OCI-LY3 (cell line): Measurements from ENCODE around the gene TLCD3B.
A peak's percentile ranks its signal among the peaks of the same experiment; 100 is the strongest.

ENCODE experiments used
- H2AFZ ChIP-seq: fragments of 200-600, 300-600 bp; shearing (Covaris generic); 2 replicates; pipeline ENCODE4 v1.6.0; 2014; ENCODE audit warnings: antibody characterized with exemption, low read depth, low read length
- H3K27ac ChIP-seq: fragments of 200-600, 300-600 bp; sonication (generic); 2 replicates; pipeline ENCODE4 v1.5.1; 2014; ENCODE audit warnings: mild to moderate bottlenecking, low read length, moderate library complexity, mixed read lengths
- H3K27me3 ChIP-seq: fragments of 200-600, 300-600 bp; sonication (generic); 2 replicates; pipeline ENCODE4 v1.6.1; 2014; ENCODE audit warnings: low read depth, low read length, mixed read lengths
- H3K36me3 ChIP-seq: fragments of 200-600, 300-600 bp; sonication (generic); replicated peaks from 2 replicates; pipeline ENCODE3; 2014; ENCODE audit warnings: low read depth, low read length, mixed read lengths
- H3K4me1 ChIP-seq: fragments of 300-600, 200-600 bp; sonication (generic); 2 replicates; pipeline ENCODE4 v1.6.1; 2014; ENCODE audit warnings: low read length, mixed read lengths
- H3K4me2 ChIP-seq: fragments of 200-600, 300-600 bp; sonication (generic); 2 replicates; pipeline ENCODE4 v1.6.1; 2014; ENCODE audit warnings: low read length, mixed read lengths
- H3K4me3 ChIP-seq: fragments of 300-600, 200-600 bp; sonication (generic); 2 replicates; pipeline ENCODE4 v1.5.1; 2014; ENCODE audit warnings: antibody characterized with exemption, mild to moderate bottlenecking, low read length, moderate library complexity
- H3K79me2 ChIP-seq: fragments of 300-600, 200-600 bp; shearing (Covaris generic); 2 replicates; pipeline ENCODE4 v1.6.1; 2014; ENCODE audit warnings: mild to moderate bottlenecking, low read length, mixed read lengths
- H3K9ac ChIP-seq: fragments of 300-600, 200-600 bp; shearing (Covaris generic); 2 replicates; pipeline ENCODE4 v1.6.0; 2014; ENCODE audit warnings: mild to moderate bottlenecking, low read length, moderate library complexity
- H3K9me3 ChIP-seq: fragments of 200-600, 300-600 bp; shearing (Covaris generic); 2 replicates; pipeline ENCODE4 v1.6.1; 2014; ENCODE audit warnings: low read length, mixed read lengths; ENCODE audit not compliant: insufficient read depth
- H4K20me1 ChIP-seq: fragments of 200-600, 300-600 bp; sonication (generic); 2 replicates; pipeline ENCODE4 v1.6.1; 2016; ENCODE audit warnings: low read length, mixed read lengths; ENCODE audit not compliant: insufficient read depth
- EZH2phosphoT487 ChIP-seq: fragments of 200-600 bp; shearing (Covaris generic); IDR thresholded peaks from 2 replicates; pipeline ENCODE4 v1.6.1; 2018; ENCODE audit warnings: antibody characterized with exemption, mixed run types, low read depth
- TF ChIP-seq, protein P1 (sequence below): fragments of 200-600, 300-600 bp; sonication (generic); IDR thresholded peaks from 2 replicates; pipeline ENCODE4 v1.5.1; 2014; ENCODE audit warnings: antibody characterized with exemption, low read length, low read depth

TLCD3B gene

DNA sequence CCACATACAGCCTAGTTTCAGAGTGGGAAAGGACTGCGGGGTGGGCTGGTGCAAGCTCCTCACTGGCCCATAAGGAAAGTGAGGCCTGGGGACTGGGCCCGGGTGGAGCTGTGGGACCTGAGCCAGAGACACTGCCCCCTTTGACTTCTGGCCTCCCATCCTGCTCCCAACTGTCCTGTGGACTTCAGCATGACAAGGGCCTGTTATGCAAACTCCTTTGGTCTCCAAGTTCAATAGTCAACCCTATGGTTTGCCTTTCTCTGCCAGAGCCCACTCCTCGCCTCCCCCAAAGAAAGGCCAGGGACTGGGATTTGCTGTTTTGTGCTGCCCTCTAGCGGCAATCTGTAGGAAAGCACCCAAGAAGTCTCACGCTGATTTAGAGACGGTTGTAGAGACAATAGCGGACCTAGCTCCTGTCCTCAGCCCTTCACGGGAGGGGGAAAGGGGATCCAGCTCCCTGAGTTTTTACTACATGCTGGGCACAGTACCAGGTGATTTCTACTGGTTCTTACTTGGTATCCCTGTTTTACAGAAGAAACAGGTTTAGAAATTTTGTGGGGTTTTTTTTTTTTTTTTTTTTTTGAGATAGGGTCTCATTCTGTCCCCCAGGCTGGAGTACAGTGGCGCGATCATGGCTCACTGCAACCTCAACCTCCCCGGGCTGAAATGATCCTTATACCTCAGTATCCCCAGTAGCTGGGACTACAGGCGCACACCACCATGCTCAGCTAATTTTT lies 1.2 kb upstream of the TLCD3B start:
- Histone ChIP-seq H3K27me3 (peaks cover 5% of the 10 kb centered on the region; the same call in 1 of the 2 replicates), H2AFZ (no peak overlapping the region), H3K27ac (no peak overlapping the region), H3K36me3 (no peaks in the 10 kb centered on the region), H3K4me3 (no peak overlapping the region), H3K79me2 (no peaks in the 10 kb centered on the region), H3K4me2 (0 out of 2 replicates have a peak overlapping the region, but pooled peaks have one; percentile 25), H3K9ac (no peak overlapping the region), H3K4me1 (peaks cover 9% of the 10 kb centered on the region), H4K20me1 (no peaks in the 10 kb centered on the region), H3K9me3 (no peaks in the 10 kb centered on the region)
- TF ChIP-seq, protein P1, sequence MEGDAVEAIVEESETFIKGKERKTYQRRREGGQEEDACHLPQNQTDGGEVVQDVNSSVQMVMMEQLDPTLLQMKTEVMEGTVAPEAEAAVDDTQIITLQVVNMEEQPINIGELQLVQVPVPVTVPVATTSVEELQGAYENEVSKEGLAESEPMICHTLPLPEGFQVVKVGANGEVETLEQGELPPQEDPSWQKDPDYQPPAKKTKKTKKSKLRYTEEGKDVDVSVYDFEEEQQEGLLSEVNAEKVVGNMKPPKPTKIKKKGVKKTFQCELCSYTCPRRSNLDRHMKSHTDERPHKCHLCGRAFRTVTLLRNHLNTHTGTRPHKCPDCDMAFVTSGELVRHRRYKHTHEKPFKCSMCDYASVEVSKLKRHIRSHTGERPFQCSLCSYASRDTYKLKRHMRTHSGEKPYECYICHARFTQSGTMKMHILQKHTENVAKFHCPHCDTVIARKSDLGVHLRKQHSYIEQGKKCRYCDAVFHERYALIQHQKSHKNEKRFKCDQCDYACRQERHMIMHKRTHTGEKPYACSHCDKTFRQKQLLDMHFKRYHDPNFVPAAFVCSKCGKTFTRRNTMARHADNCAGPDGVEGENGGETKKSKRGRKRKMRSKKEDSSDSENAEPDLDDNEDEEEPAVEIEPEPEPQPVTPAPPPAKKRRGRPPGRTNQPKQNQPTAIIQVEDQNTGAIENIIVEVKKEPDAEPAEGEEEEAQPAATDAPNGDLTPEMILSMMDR, result peak; percentile 95
- no peak for TF ChIP-seq EZH2phosphoT487

DNA sequence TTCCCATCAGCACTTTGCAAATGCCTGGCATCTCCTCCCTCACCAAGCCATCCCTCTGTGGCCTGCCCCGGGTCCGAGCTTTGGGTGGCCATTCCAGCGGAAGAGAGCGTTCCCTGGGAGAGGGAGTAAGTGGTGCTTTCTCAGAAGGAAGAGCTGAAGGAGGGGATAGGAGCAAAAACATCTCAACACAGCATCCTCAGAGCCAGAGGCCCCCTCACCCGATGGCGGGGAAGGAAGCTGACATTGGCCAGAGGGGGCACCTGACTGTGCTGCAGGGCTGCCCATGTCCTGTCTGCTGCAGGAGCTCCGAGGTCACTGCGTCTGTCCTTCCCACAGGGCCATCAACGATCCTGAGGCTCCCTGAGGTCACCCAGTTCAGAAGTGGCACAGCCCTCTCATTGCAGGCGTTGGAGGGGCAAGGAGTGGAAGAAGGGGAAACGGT lies 427 bp upstream of the TLCD3B start:
- Histone ChIP-seq H3K4me1 (peaks cover 9% of the 10 kb centered on the region), H3K79me2 (no peaks in the 10 kb centered on the region), H4K20me1 (no peaks in the 10 kb centered on the region), H3K4me3 (peak overlapping the region; percentile 61), H3K27me3 (peaks cover 9% of the 10 kb centered on the region; the same call in 1 of the 2 replicates), H3K36me3 (no peaks in the 10 kb centered on the region), H3K27ac (no peak overlapping the region), H3K4me2 (peak overlapping the region; percentile 61), H3K9me3 (no peaks in the 10 kb centered on the region), H3K9ac (no peak overlapping the region), H2AFZ (no peak overlapping the region)
- TF ChIP-seq, protein P1, result no peak
- TF ChIP-seq EZH2phosphoT487, result no peak

DNA sequence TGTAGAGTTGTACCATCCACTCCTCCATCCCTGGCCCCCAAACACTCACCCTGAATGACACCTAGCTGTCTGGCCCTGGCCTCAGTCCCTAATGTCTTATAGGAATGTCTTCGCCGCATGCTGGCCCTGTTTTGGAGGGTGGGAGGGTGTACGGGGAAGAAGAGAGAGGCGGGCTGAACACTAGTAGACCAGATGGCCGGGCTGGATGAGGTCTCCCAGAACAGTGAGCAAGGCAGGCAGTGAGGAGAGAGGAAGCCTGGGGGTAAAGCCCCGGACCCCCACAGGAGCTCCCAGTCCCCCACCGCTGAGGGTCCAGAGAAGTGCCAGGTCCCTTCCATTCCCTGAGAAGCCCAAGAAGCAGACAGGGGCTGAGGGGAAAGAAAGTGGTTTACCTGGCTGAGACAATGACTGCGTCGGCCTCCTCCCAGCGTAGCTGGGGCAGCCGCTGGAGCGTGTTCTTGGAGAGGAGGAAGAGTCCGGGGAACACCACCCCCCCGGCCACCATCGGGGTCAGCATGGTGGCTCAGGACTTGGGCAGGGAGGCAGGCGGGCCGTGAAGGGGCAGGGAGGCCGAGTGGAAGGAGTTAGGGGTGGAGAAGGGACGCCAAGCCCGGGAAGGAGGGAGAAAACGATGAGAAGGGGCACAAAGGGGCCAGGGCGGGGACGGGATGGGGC lies 923 bp downstream of the TLCD3B start:
- TF ChIP-seq, protein P1, result no peak
- no peak for TF ChIP-seq EZH2phosphoT487
- Histone ChIP-seq H3K9me3 (no peaks in the 10 kb centered on the region), H3K4me2 (no peak overlapping the region), H2AFZ (no peak overlapping the region), H3K4me1 (peaks cover 10% of the 10 kb centered on the region), H3K27me3 (peaks cover 16% of the 10 kb centered on the region; the same call in 1 of the 2 replicates), H3K9ac (no peak overlapping the region), H3K4me3 (no peak overlapping the region), H3K27ac (no peak overlapping the region), H3K36me3 (no peaks in the 10 kb centered on the region), H3K79me2 (no peaks in the 10 kb centered on the region), H4K20me1 (no peaks in the 10 kb centered on the region)

DNA sequence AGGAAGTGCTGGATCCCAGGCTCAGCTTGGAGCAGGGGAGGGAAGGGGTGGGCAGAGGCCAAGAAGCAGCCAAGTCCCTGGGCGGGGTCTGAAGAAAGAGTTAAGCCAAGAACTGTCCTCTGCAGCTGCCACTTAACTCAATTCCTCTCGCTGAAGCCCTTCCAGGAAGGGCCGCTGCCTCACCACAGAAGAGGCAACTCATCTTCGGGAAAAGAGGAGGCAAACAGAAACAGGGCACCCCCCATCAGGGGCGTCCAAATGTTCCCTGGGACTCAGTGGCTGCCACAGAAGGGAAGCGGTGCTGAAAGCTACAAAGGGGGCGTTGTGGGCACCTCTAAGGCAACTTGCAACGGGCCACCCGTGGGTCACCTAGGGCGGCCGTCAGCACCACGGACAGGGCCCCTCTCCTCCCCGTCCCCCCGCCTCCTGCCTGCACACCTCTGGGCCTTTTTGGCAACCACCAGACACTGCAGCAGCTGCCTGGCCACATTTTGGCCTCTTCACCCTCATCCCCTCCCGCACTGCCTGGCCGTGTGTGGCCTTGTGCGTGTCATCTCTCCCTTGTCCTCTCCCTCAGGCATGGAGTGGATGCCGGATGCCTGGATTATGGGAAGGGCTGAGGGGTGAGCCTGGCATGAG lies 2.5 kb downstream of the TLCD3B start:
- H3K9me3 ChIP-seq, result no peaks in the 10 kb centered on the region
- no peak overlapping the region for H3K9ac ChIP-seq
- H2AFZ ChIP-seq, result no peak overlapping the region
- no peaks in the 10 kb centered on the region for H3K36me3 ChIP-seq
- peaks cover 19% of the 10 kb centered on the region; the same call in 1 of the 2 replicates for H3K27me3 ChIP-seq
- H3K79me2 ChIP-seq, result no peaks in the 10 kb centered on the region
- H3K4me1 ChIP-seq, result peaks cover 4% of the 10 kb centered on the region; the same call in 1 of the 2 replicates
- no peak overlapping the region for H3K4me3 ChIP-seq
- no peak for TF ChIP-seq EZH2phosphoT487
- TF ChIP-seq, protein P1, result no peak
- H3K27ac ChIP-seq, result no peak overlapping the region
- no peak overlapping the region for H3K4me2 ChIP-seq
- H4K20me1 ChIP-seq, result no peaks in the 10 kb centered on the region
